ENCODE measurements around the gene PRELID2.

DNA sequence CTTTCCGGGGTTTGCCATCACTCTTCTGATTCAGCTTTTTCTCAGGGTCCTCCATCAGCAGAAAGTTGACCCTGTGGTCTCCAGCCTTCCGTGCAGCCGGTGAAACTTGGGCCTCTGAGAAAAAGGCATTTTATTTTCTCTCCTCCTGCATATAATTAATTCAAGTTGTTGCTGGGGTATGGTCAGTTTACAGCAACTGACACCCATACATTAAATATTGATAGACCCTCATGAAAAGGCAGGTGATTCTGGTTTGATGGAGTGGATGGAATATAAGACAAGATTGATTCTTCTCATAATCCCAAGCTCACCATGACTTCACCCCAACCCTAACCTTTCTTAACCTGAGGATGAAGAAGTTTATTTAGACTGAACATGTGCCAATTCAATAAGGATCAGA, 37.8 kb upstream of the PRELID2 start, which contains the start of gene GRXCR2:
- TF ChIP-seq SIN3A (IDR thresholded peaks at IDR 0.05; ENCODE audit: borderline replicate concordance, insufficient read depth, low read length) (no peak), TAF1 (IDR thresholded peaks at IDR 0.05; ENCODE audit: borderline replicate concordance, insufficient read depth, low read length) (no peak)
- TF ChIP-seq, protein P1, sequence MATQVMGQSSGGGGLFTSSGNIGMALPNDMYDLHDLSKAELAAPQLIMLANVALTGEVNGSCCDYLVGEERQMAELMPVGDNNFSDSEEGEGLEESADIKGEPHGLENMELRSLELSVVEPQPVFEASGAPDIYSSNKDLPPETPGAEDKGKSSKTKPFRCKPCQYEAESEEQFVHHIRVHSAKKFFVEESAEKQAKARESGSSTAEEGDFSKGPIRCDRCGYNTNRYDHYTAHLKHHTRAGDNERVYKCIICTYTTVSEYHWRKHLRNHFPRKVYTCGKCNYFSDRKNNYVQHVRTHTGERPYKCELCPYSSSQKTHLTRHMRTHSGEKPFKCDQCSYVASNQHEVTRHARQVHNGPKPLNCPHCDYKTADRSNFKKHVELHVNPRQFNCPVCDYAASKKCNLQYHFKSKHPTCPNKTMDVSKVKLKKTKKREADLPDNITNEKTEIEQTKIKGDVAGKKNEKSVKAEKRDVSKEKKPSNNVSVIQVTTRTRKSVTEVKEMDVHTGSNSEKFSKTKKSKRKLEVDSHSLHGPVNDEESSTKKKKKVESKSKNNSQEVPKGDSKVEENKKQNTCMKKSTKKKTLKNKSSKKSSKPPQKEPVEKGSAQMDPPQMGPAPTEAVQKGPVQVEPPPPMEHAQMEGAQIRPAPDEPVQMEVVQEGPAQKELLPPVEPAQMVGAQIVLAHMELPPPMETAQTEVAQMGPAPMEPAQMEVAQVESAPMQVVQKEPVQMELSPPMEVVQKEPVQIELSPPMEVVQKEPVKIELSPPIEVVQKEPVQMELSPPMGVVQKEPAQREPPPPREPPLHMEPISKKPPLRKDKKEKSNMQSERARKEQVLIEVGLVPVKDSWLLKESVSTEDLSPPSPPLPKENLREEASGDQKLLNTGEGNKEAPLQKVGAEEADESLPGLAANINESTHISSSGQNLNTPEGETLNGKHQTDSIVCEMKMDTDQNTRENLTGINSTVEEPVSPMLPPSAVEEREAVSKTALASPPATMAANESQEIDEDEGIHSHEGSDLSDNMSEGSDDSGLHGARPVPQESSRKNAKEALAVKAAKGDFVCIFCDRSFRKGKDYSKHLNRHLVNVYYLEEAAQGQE (IDR thresholded peaks at IDR 0.05; ENCODE audit: insufficient read depth in 1 of 2, low read depth in 2 of 2, low read length in 2 of 2), result no peak

Data from PFSK-1 (cell line).